Right atrium auricular region (tissue), 2 donors: ENCODE results near the gene SASS6. TPM values are rescaled to one million over a fixed set of nuclear protein-coding genes. Genes with fewer than 3 reads are reported as not detected.
A peak's percentile ranks its signal among the peaks of the same experiment; 100 is the strongest.

Experiments used
- DNase-seq: peaks from one replicate; pipeline ENCODE4 v3.0.0-alpha.2; 2019; ENCODE audit warnings: low spot score
- H3K27ac ChIP-seq, 2 donors: fragments of 200-600 bp; sonication (generic); 1 replicate in 1 of 2; 2 replicates in 1 of 2; pipeline ENCODE4 v1.5.1; 2016 to 2019
- H3K27me3 ChIP-seq, 2 donors: fragments of 200-600 bp; sonication (generic); one replicate each; pipeline versions ENCODE4 v1.5.1 to v1.6.0; 2017 to 2019
- H3K36me3 ChIP-seq: fragments of 200-600 bp; sonication (generic); one replicate; pipeline ENCODE4 v1.5.1; 2016
- H3K4me1 ChIP-seq, 2 donors: fragments of 200-600 bp; sonication (generic); one replicate each; pipeline versions ENCODE4 v1.5.1 to v1.6.0; 2017 to 2019
- H3K4me3 ChIP-seq, 2 donors: fragments of 200-600 bp; sonication (generic); 1 replicate in 1 of 2; 2 replicates in 1 of 2; pipeline ENCODE4 v1.5.1; 2017 to 2019; ENCODE audit warnings: mild to moderate bottlenecking in 1 of 2, moderate library complexity in 1 of 2
- H3K9me3 ChIP-seq, 2 donors: fragments of 200-600 bp; sonication (generic); one replicate each; pipeline ENCODE4 v1.5.1; 2019
- total RNA-seq, 2 donors: library from RNA; depleted of rRNA; stranded (reverse); fragments of >200 nt; gene quantifications; one replicate each; pipeline ENCODE4 v1.1.0, GENCODE V29; 2016
- TF ChIP-seq, protein P1 (sequence below), 2 donors: fragments of 200-600 bp; sonication (generic); IDR thresholded peaks; one replicate each; pipeline ENCODE4 v1.5.1; 2019; ENCODE audit warnings: antibody characterized with exemption in 2 of 2

SASS6 gene
- total RNA-seq = 1 to 10 TPM; 1.6 to 1.7 TPM

- TF ChIP-seq, protein P1, sequence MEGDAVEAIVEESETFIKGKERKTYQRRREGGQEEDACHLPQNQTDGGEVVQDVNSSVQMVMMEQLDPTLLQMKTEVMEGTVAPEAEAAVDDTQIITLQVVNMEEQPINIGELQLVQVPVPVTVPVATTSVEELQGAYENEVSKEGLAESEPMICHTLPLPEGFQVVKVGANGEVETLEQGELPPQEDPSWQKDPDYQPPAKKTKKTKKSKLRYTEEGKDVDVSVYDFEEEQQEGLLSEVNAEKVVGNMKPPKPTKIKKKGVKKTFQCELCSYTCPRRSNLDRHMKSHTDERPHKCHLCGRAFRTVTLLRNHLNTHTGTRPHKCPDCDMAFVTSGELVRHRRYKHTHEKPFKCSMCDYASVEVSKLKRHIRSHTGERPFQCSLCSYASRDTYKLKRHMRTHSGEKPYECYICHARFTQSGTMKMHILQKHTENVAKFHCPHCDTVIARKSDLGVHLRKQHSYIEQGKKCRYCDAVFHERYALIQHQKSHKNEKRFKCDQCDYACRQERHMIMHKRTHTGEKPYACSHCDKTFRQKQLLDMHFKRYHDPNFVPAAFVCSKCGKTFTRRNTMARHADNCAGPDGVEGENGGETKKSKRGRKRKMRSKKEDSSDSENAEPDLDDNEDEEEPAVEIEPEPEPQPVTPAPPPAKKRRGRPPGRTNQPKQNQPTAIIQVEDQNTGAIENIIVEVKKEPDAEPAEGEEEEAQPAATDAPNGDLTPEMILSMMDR (IDR thresholded peaks at IDR 0.05) = peak in 1 of 2 donors; percentile 5
- no peaks in the 10 kb centered on the region for H3K9me3 ChIP-seq
- peak within 1 kb of the TSS; percentile 65 to 75 for H3K27ac ChIP-seq
- peaks cover 0 to 18% of the 10 kb centered on the region in 2 donors for H3K4me1 ChIP-seq
- no peaks in the 10 kb centered on the region for H3K27me3 ChIP-seq
- peaks cover 8% of the 10 kb centered on the region for H3K36me3 ChIP-seq
- peak; percentile 97 for DNase-seq
- H3K4me3 ChIP-seq = peak within 1 kb of the TSS; percentile 81 to 84
Observed at GRCh38 chr1:100132566-100133477, at the start of gene SASS6, which contains the start of gene TRMT13. Gene SASS6 (minus strand): TSS chr1:100132930. CDS start chr1:100132814, 116 bp downstream. Gene TRMT13 (plus strand): TSS chr1:100133163. CDS start chr1:100133169, 6 bp downstream.

DNA sequence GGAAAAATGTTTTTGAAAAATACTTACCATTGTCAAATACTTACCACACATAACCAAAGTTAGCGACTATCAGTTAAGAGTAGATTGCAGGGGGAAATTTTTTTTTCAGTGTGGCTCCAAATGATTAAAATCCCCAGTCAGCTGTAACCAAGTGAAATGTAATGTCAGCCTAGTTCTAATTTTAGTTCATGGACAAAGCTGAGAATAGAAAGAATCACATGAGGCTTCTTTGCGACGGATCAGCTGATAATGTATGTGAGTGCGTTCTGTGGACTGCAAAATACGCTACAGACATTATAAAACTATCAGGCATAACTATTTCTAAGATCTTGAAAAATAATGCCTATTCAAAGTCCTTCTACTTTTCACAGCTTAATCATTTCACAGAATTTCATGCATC lies 45.4 kb upstream of the SASS6 start, which contains the start of gene LRRC39:
LRRC39 (minus strand) TSS at position 166 of the 400 bp plus-strand sequence. CDS start 9,740 bp downstream, outside the sequence.
- DNase-seq = no peak
- H3K27ac ChIP-seq = peak within 1 kb of the TSS; percentile 56 to 77
- H3K36me3 ChIP-seq = no peaks in the 10 kb centered on the region
- no peaks in the 10 kb centered on the region for H3K9me3 ChIP-seq
- no peaks in the 10 kb centered on the region for H3K4me1 ChIP-seq
- TF ChIP-seq, protein P1 (IDR thresholded peaks at IDR 0.05) = no peak
- H3K27me3 ChIP-seq = no peaks in the 10 kb centered on the region
- peak within 1 kb of the TSS; percentile 39 to 41 for H3K4me3 ChIP-seq

DNA sequence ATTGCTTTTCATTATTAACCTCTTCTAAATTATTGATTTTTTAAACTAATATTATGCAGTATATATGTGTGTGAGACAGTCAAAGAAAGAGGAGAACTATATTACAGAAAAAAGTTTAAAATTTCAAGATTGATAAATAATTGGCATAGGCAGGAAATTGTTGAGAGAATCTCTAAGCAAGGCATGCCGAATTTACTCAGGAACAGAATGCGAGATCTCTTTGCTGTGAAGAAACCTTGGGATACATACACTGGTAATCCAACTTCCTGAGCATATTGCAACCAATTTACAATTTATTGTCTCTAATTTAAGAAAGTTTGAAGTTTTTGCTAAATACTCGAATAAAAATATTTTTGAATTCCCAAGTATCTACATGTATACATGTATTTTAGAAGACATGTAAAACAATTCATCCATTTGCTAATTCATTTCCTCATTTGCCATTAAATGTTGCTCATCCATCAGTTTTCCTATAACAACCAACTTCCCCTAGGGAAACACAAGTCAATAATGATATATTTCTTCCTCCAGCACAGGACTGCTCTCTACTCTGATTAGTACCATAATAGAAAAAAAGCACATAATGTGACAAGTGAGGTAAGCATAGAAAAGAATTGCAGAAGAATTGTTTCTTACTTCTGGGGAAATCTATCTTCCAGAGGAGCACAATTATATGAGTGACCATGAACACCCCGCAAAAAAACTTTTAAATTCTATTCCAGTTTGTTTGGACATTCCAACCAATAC lies 44.7 kb upstream of the SASS6 start:
- TF ChIP-seq, protein P1 (IDR thresholded peaks at IDR 0.05) = no peak
- Histone ChIP-seq H3K4me1 (no peaks in the 10 kb centered on the region), H3K27me3 (no peaks in the 10 kb centered on the region), H3K36me3 (no peaks in the 10 kb centered on the region), H3K27ac (peak overlapping the region; percentile 56 to 77), H3K4me3 (peak overlapping the region; percentile 39 to 41), H3K9me3 (no peaks in the 10 kb centered on the region)
- DNase-seq = no peak

DNA sequence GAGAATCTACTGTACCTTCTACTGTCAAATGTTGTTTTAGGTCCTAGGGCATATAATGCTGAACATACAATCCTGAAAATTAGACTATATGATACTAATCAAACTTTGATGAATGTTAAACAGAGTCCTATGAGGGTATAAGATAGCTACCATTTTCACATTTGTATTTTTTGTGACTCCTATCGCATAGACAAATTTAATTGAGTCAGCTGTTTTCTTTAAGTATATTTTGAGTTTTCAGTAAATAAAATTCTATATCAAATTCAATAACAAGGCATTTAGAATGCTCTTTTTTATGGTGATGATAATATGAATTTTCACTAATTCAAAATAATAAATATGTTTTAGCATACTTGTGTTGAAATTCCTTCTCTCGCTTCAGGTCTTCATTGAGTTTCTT lies 35.3 kb upstream of the SASS6 start:
- no peaks in the 10 kb centered on the region for H3K9me3 ChIP-seq
- peaks cover 0 to 4% of the 10 kb centered on the region in 2 donors for H3K4me1 ChIP-seq
- DNase-seq = no peak
- TF ChIP-seq, protein P1 (IDR thresholded peaks at IDR 0.05) = no peak
- H3K27ac ChIP-seq = no peak overlapping the region
- H3K4me3 ChIP-seq = no peak overlapping the region
- H3K36me3 ChIP-seq = no peaks in the 10 kb centered on the region
- no peaks in the 10 kb centered on the region for H3K27me3 ChIP-seq

DNA sequence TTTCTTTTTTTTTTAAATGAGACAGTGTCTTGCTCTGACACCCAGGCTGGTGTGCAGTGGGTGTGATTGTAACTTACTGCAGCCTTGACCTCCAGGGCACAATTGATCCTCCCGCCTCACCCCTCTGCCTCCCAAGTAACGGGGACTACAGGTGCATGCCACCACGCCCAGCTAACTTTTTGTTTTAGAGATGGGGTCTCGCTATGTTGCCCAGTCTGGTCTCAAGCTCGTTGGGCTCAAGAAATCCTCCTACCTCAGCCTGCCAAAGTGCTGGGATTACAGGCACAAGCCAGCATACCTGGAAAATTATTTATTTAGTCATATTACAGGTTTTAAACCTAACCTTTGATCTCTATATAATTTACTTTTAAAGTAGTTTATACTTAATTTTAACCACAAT lies 32.0 kb upstream of the SASS6 start:
- H3K4me3 ChIP-seq = no peak overlapping the region
- no peaks in the 10 kb centered on the region for H3K9me3 ChIP-seq
- H3K36me3 ChIP-seq = no peaks in the 10 kb centered on the region
- H3K27ac ChIP-seq = no peak overlapping the region
- H3K27me3 ChIP-seq = no peaks in the 10 kb centered on the region
- DNase-seq = no peak
- TF ChIP-seq, protein P1 (IDR thresholded peaks at IDR 0.05) = no peak
- peaks cover 0 to 4% of the 10 kb centered on the region in 2 donors for H3K4me1 ChIP-seq
